Smooth muscle cell (in vitro differentiated cells): ENCODE results near the gene SULT6B1. TPM values are rescaled to one million over a fixed set of nuclear protein-coding genes. Genes with fewer than 3 reads are reported as not detected.

Source experiments
- DNase-seq: peaks from one replicate; lab custom pipeline; 2025; ENCODE audit not compliant: unreplicated experiment; lab: John Stamatoyannopoulos, UW
- H2AFZ ChIP-seq: fragments of 200-600 bp; sonication (generic); 2 replicates; pipeline ENCODE4 v1.6.0; 2016; ENCODE audit warnings: antibody characterized with exemption, low read depth, mild to moderate bottlenecking
- H3F3A ChIP-seq: fragments of 200-600 bp; sonication (generic); 2 replicates; pipeline ENCODE4 v1.6.0; 2017; ENCODE audit warnings: antibody characterized with exemption, low read depth
- H3K27ac ChIP-seq: fragments of 200-600 bp; sonication (generic); 2 replicates; pipeline ENCODE4 v1.5.1; 2016; ENCODE audit warnings: low read depth, mild to moderate bottlenecking
- H3K27me3 ChIP-seq: fragments of 200-600 bp; sonication (generic); 2 replicates; pipeline ENCODE4 v1.6.1; 2016; ENCODE audit warnings: low read depth, mild to moderate bottlenecking
- H3K36me3 ChIP-seq: fragments of 200-600 bp; sonication (generic); 2 replicates; pipeline ENCODE4 v1.5.1; 2016; ENCODE audit warnings: low read depth
- H3K4me1 ChIP-seq: fragments of 200-600 bp; sonication (generic); 2 replicates; pipeline ENCODE4 v1.5.1; 2016; ENCODE audit warnings: low read depth
- H3K4me2 ChIP-seq: fragments of 200-600 bp; sonication (generic); 2 replicates; pipeline ENCODE4 v1.6.0; 2016; ENCODE audit warnings: mild to moderate bottlenecking
- H3K4me3 ChIP-seq: fragments of 200-600 bp; sonication (generic); 2 replicates; pipeline ENCODE4 v1.5.1; 2016; ENCODE audit warnings: mild to moderate bottlenecking
- H3K79me2 ChIP-seq: fragments of 200-600 bp; sonication (generic); 2 replicates; pipeline ENCODE4 v1.6.0; 2016; ENCODE audit warnings: low read depth, mild to moderate bottlenecking
- H3K9ac ChIP-seq: fragments of 200-600 bp; sonication (generic); 2 replicates; pipeline ENCODE4 v1.6.0; 2016; ENCODE audit warnings: low read depth
- H3K9me3 ChIP-seq: fragments of 200-600 bp; sonication (generic); replicated peaks from 2 replicates; pipeline ENCODE4 v1.5.1; 2016; ENCODE audit warnings: low read depth
- H4K20me1 ChIP-seq: fragments of 200-600 bp; sonication (generic); 2 replicates; pipeline ENCODE4 v1.6.0; 2016; ENCODE audit warnings: low read depth
- WGBS: methylation state at CpG from one replicate; pipeline ENCODE4 v1.1.7; 2016; ENCODE audit warnings: low lambda C conversion rate; 5-methylcytosine and 5-hydroxymethylcytosine counted together
- polyA plus RNA-seq: library from polyadenylated mRNA; unstranded; fragments of >200 nt; fragmentation: Nextera tagmentation; extraction: Ambion mirVana; gene quantifications from 2 replicates; pipeline ENCODE4 v1.2.1, GENCODE V29; 2016
- total RNA-seq: library from RNA; depleted of rRNA; stranded (reverse); fragments of >200 nt; gene quantifications from 2 replicates; pipeline ENCODE4 v1.2.3, GENCODE V29; 2014
- TF ChIP-seq, protein P1 (sequence below): fragments of 200-600 bp; sonication (generic); IDR thresholded peaks from 2 replicates; pipeline ENCODE4 v1.5.1; 2017; ENCODE audit warnings: borderline replicate concordance, mild to moderate bottlenecking, antibody characterized with exemption; ENCODE audit not compliant: insufficient read depth, poor library complexity, severe bottlenecking

The SULT6B1 gene
- total RNA-seq (not detected in 2 replicates), polyA plus RNA-seq (not detected in 2 replicates)

DNA sequence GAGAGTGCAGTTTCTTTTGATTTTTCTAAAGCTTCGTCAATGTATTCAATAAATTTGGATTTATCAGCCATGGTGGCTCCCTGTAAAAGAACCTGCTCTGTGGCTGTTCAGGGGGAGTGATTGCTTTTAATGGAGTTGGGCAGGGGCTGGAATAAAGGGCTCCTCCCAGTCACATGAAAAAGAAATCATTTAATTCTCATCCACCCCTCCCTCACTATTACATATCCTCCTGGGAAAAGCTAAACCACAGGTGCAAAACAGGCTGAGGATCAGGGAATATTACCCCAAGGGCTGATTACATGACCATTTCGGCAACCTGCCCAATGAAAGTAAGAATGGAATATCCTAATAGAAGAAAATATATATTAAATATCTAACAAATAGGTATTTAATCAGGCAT is at the start of gene SULT6B1:
Gene SULT6B1 (minus strand): TSS at position 101 of the 400 bp plus-strand sequence. CDS start 30 bp downstream, at position 71.
- H4K20me1 ChIP-seq, result no peaks in the 10 kb centered on the region
- H3K9me3 ChIP-seq, result no peaks in the 10 kb centered on the region
- H3K9ac ChIP-seq, result no peak within 1 kb of the TSS
- H3K4me1 ChIP-seq, result peaks cover 12% of the 10 kb centered on the region
- TF ChIP-seq, protein P1, sequence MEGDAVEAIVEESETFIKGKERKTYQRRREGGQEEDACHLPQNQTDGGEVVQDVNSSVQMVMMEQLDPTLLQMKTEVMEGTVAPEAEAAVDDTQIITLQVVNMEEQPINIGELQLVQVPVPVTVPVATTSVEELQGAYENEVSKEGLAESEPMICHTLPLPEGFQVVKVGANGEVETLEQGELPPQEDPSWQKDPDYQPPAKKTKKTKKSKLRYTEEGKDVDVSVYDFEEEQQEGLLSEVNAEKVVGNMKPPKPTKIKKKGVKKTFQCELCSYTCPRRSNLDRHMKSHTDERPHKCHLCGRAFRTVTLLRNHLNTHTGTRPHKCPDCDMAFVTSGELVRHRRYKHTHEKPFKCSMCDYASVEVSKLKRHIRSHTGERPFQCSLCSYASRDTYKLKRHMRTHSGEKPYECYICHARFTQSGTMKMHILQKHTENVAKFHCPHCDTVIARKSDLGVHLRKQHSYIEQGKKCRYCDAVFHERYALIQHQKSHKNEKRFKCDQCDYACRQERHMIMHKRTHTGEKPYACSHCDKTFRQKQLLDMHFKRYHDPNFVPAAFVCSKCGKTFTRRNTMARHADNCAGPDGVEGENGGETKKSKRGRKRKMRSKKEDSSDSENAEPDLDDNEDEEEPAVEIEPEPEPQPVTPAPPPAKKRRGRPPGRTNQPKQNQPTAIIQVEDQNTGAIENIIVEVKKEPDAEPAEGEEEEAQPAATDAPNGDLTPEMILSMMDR, result no peak
- H3K4me3 ChIP-seq, result no peak within 1 kb of the TSS
- H3F3A ChIP-seq, result no peaks in the 10 kb centered on the region
- H3K79me2 ChIP-seq, result no peaks in the 10 kb centered on the region
- H3K36me3 ChIP-seq, result no peaks in the 10 kb centered on the region
- no peaks in the 10 kb centered on the region for H3K27me3 ChIP-seq
- H2AFZ ChIP-seq, result no peak within 1 kb of the TSS
- 100% methylated on average over 2 of the region's 2 CpGs for WGBS
- no peak within 1 kb of the TSS for H3K4me2 ChIP-seq
- no peak within 1 kb of the TSS for H3K27ac ChIP-seq
- no peak for DNase-seq

GRCh38 chr2:37232131-37232933 is 43.9 kb upstream of the SULT6B1 start:
- Histone ChIP-seq H3K9me3 (no peaks in the 10 kb centered on the region), H3K36me3 (no peaks in the 10 kb centered on the region), H3K4me2 (peak overlapping the region; percentile 100), H2AFZ (peak overlapping the region; percentile 83), H3F3A (no peaks in the 10 kb centered on the region), H3K4me3 (peak overlapping the region; percentile 62), H3K9ac (peak overlapping the region; percentile 84), H4K20me1 (peaks cover 31% of the 10 kb centered on the region), H3K4me1 (peaks cover 19% of the 10 kb centered on the region), H3K79me2 (peaks cover 74% of the 10 kb centered on the region), H3K27me3 (no peaks in the 10 kb centered on the region), H3K27ac (peak overlapping the region; percentile 88)
- WGBS, result 10% methylated on average over 18 of the region's 18 CpGs
- TF ChIP-seq, protein P1, result no peak
- DNase-seq, result peak; percentile 26

- Histone ChIP-seq H3K79me2 (peaks cover 76% of the 10 kb centered on the region), H4K20me1 (peaks cover 40% of the 10 kb centered on the region), H3K9ac (peak within 1 kb of the TSS; percentile 84), H3K36me3 (no peaks in the 10 kb centered on the region), H3K27me3 (no peaks in the 10 kb centered on the region), H2AFZ (peak within 1 kb of the TSS; percentile 83), H3K9me3 (no peaks in the 10 kb centered on the region), H3K27ac (peak within 1 kb of the TSS; percentile 88), H3K4me1 (peaks cover 19% of the 10 kb centered on the region), H3F3A (no peaks in the 10 kb centered on the region), H3K4me3 (peak within 1 kb of the TSS; percentile 62), H3K4me2 (peak within 1 kb of the TSS; percentile 100)
- peak; percentile 55 for DNase-seq
- under 1% methylated on average over 73 of the region's 73 CpGs for WGBS
- TF ChIP-seq, protein P1, result no peak
These were observed 43.0 kb upstream of the SULT6B1 start, which contains the start of the genes CEBPZ and NDUFAF7 for GRCh38 chr2:37231241-37232130. Gene CEBPZ (minus strand): TSS chr2:37231596. CDS start chr2:37231567, 29 bp downstream. Gene NDUFAF7 (plus strand): TSS chr2:37231658. CDS start chr2:37231706, 48 bp downstream.
